HG02852 (cell line): Measurements from ENCODE around the gene SRBD1.
"Not testable (repeated sequence)": the region's sequence is repeated elsewhere in the genome, so short reads cannot be mapped to it uniquely, and the experiment has no call there.

Experiments used
- ATAC-seq: cut with Tn5 transposase; IDR thresholded peaks from one replicate; pipeline ENCODE4 v1.9.1; 2021; ENCODE audit warnings: mild to moderate bottlenecking, moderate library complexity; ENCODE audit not compliant: unreplicated experiment

The SRBD1 gene

GRCh38 chr2:45435316-45435715, 175.8 kb downstream of the SRBD1 start:
- no peak for ATAC-seq

- ATAC-seq, result no peak
These were observed 177.7 kb downstream of the SRBD1 start for GRCh38 chr2:45433363-45433762.

- ATAC-seq, result no peak
These were observed 178.7 kb downstream of the SRBD1 start for GRCh38 chr2:45432406-45432805.

GRCh38 chr2:45426025-45426424, 185.0 kb downstream of the SRBD1 start:
- not testable (repeated sequence) for ATAC-seq

GRCh38 chr2:45422921-45423320, 188.1 kb downstream of the SRBD1 start:
- no peak for ATAC-seq

GRCh38 chr2:45418532-45418931, 192.5 kb downstream of the SRBD1 start:
- ATAC-seq, result no peak

GRCh38 chr2:45415534-45416123, 195.4 kb downstream of the SRBD1 start:
- no peak for ATAC-seq

GRCh38 chr2:45412754-45413379, 198.2 kb downstream of the SRBD1 start:
- no peak for ATAC-seq

GRCh38 chr2:45409677-45410076, 201.4 kb downstream of the SRBD1 start:
- ATAC-seq, result no peak

- no peak for ATAC-seq
These were observed 204.4 kb downstream of the SRBD1 start for GRCh38 chr2:45406621-45407020.

- no peak for ATAC-seq
These were observed 206.2 kb downstream of the SRBD1 start for GRCh38 chr2:45404807-45405297.

GRCh38 chr2:45403036-45403435, 208.0 kb downstream of the SRBD1 start:
- no peak for ATAC-seq

- ATAC-seq, result no peak
These were observed 209.6 kb downstream of the SRBD1 start for GRCh38 chr2:45401431-45401922.

GRCh38 chr2:45399040-45399784, 211.9 kb downstream of the SRBD1 start:
- ATAC-seq, result no peak

GRCh38 chr2:45397292-45397691, 213.8 kb downstream of the SRBD1 start:
- no peak for ATAC-seq

GRCh38 chr2:45396671-45397070, 214.4 kb downstream of the SRBD1 start:
- ATAC-seq, result no peak

- ATAC-seq, result no peak
These were observed 216.2 kb downstream of the SRBD1 start for GRCh38 chr2:45394842-45395241.

GRCh38 chr2:45394216-45394615, 216.9 kb downstream of the SRBD1 start:
- no peak for ATAC-seq

- no peak for ATAC-seq
These were observed 219.2 kb downstream of the SRBD1 start for GRCh38 chr2:45391866-45392265.

- no peak for ATAC-seq
These were observed 220.2 kb downstream of the SRBD1 start for GRCh38 chr2:45390861-45391260.

- no peak for ATAC-seq
These were observed 220.6 kb downstream of the SRBD1 start for GRCh38 chr2:45390441-45390840.
